ENCODE data around the gene OSBPL2. TPM values are rescaled to one million over a fixed set of nuclear protein-coding genes. Genes with fewer than 3 reads are reported as not detected.

The OSBPL2 gene
- total RNA-seq, 1 donor from 2014 or later, result 25.0 TPM

GRCh38 chr20:62202083-62202395 is 36.3 kb upstream of the OSBPL2 start:
- no peak for TF ChIP-seq CTCF (IDR thresholded peaks at IDR 0.05)
- DNase-seq (ENCODE audit: low spot score in 2 of 2), result no peak
- Histone ChIP-seq H3K27me3 (no peaks in the 10 kb centered on the region), H3K4me1 (no peaks in the 10 kb centered on the region), H3K27ac (no peak overlapping the region), H3K9me3 (no peaks in the 10 kb centered on the region), H3K36me3 (peaks cover 58 to 60% of the 10 kb centered on the region in 2 donors), H3K4me3 (no peak overlapping the region)
- intact Hi-C loops (cut with DNase I), result no loop called here

DNA sequence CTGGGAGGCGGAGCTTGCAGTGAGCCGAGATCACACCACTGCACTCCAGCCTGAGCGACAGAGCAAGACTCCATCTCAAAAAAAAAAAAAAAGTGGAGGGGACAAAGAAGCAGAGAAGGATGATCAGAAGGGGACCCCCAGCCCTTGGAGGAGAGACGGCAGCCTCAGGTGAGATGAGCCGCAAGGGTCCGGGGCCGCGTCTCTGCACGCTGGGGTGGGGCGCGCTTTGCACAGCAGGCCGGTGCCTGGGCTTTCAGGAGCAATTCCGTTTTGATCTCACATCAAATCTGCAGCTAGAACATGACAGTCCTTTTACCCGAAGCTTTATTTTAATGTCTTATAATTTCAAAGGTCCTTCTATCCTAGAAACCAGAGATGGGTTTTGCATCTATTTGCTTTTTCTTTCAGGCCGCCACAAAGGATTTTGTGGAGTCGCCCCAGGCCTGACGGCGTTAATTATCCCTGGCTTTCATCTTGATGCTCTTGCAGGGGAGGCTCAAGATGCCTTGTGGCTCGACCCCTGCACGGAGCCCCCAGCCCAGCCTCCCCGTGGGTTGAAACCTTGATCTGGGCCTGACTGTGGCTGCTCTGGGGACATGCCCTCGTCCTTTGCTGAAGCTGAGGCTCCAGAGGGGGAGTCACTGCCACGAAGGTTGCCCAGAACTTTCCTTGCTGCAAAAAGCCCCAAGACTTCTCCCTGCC is 35.5 kb upstream of the OSBPL2 start:
- H3K27me3 ChIP-seq, result no peaks in the 10 kb centered on the region
- H3K27ac ChIP-seq, result no peak overlapping the region
- no peak for TF ChIP-seq CTCF (IDR thresholded peaks at IDR 0.05)
- no peaks in the 10 kb centered on the region for H3K9me3 ChIP-seq
- no peaks in the 10 kb centered on the region for H3K4me1 ChIP-seq
- no peak for DNase-seq (ENCODE audit: low spot score in 2 of 2)
- no peak overlapping the region for H3K4me3 ChIP-seq
- H3K36me3 ChIP-seq, result peaks cover 52 to 54% of the 10 kb centered on the region in 2 donors
- intact Hi-C loops (cut with DNase I), result no loop called here

DNA sequence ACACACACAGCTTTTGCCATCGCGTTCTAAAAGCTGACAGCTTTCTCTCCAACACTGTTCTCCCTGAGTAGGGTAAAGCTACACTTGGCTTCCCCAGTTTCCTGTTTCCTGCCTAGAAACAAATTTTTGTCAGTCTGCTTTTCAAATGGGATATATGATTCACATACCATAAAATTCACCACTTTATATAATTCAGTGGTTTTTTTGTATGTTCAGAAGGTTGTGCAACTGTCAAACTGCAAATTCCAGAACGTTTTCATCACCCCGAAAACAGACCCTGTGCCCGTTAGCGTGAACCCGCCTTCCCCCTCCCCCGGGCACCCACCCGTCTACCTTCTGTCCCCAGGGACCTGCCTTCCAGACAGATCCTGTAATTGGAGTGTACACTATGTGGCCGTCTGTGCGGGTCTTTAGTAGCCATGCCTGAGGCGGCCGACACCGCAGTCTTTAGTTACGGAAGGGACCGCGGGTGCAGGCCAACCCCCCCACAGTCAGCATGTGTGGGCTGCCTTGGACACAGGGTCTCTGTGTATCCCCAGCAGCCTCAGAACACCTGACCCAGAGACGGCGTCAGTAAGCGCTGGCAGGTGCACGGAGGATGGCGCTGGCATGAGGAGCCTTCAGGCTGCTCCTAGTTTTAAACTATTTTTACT is 34.8 kb upstream of the OSBPL2 start:
- Histone ChIP-seq H3K4me1 (no peaks in the 10 kb centered on the region), H3K27ac (no peak overlapping the region), H3K27me3 (no peaks in the 10 kb centered on the region), H3K9me3 (no peaks in the 10 kb centered on the region), H3K36me3 (peaks cover 45 to 47% of the 10 kb centered on the region in 2 donors), H3K4me3 (no peak overlapping the region)
- no peak for TF ChIP-seq CTCF (IDR thresholded peaks at IDR 0.05)
- DNase-seq (ENCODE audit: low spot score in 2 of 2), result no peak
- intact Hi-C loops (cut with DNase I), result no loop called here

DNA sequence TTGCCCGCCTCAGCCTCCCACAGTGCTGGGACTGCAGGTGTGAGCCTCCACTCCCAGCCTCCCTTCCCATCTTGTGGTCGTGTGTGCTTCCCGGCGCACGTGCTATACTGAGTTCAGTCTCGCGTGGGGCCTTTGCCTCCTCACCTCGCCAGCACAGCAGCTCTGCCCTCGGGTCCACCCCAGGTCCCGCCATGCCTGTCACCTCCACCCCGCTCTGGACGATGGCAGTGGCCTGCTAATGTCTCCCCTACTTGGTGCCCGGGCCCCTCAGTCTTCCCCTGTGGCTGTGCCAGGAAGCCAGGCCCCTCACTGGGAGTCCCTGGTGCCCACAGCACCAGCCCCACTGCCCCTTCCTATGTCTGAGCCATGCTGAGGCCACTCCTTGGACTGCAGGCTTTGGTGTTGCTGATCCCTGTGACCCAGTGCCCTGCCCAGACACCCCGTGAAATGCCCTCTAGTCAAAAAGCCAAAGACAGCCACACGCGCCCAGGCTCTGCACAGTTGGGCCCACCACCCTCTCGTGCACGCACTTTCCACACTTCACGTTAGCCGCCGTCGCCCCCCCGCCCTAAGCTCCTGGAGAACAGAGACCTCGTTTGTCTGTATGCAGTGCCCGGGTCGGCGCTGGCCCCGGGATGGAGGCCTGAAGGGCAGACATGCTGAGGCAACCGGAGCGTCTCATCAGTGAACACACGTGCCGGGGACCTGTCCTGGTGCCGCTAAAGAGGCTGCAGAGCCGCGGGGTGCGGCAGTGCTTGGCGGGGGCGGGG is 32.5 kb upstream of the OSBPL2 start:
- intact Hi-C loops (cut with DNase I), result no loop called here
- no peak for TF ChIP-seq CTCF (IDR thresholded peaks at IDR 0.05)
- peaks cover 11% of the 10 kb centered on the region for H3K27me3 ChIP-seq

GRCh38 chr20:62206388-62206775 is 31.9 kb upstream of the OSBPL2 start:
- Histone ChIP-seq H3K27me3 (peaks cover 11% of the 10 kb centered on the region), H3K4me1 (no peaks in the 10 kb centered on the region), H3K9me3 (no peaks in the 10 kb centered on the region), H3K36me3 (peaks cover 18 to 20% of the 10 kb centered on the region in 2 donors), H3K4me3 (no peak overlapping the region), H3K27ac (no peak overlapping the region)
- no peak for TF ChIP-seq CTCF (IDR thresholded peaks at IDR 0.05)
- DNase-seq (ENCODE audit: low spot score in 2 of 2), result no peak
- intact Hi-C loops (cut with DNase I), result no loop called here

More for the DNA sequence above, 32.5 kb upstream of the OSBPL2 start:
- H3K4me3 ChIP-seq, result no peak overlapping the region
- H3K36me3 ChIP-seq, result peaks cover 24 to 26% of the 10 kb centered on the region in 2 donors
- no peak overlapping the region for H3K27ac ChIP-seq
- DNase-seq (ENCODE audit: low spot score in 2 of 2), result no peak
- no peaks in the 10 kb centered on the region for H3K9me3 ChIP-seq
- no peaks in the 10 kb centered on the region for H3K4me1 ChIP-seq
